Neural cell (in vitro differentiated cells): ENCODE measurements around the gene INTS13. TPM values are rescaled to one million over a fixed set of nuclear protein-coding genes. Genes with fewer than 3 reads are reported as not detected.
"Not testable (repeated sequence)": the region's sequence is repeated elsewhere in the genome, so short reads cannot be mapped to it uniquely, and the experiment has no call there.

Experiments
- H2AFZ ChIP-seq: fragments of 200-600, 300-800 bp; sonication (generic), shearing (Covaris generic); 2 replicates; pipeline ENCODE4 v1.6.0; 2014; ENCODE audit warnings: low read depth, mild to moderate bottlenecking, antibody characterized with exemption, low read length, moderate library complexity
- H3F3A ChIP-seq: fragments of 200-600 bp; shearing (Covaris generic); 2 replicates; pipeline ENCODE4 v1.6.1; 2016; ENCODE audit warnings: mild to moderate bottlenecking, moderate library complexity, mixed read lengths, antibody characterized with exemption, low read length; ENCODE audit not compliant: insufficient read depth, poor library complexity, severe bottlenecking
- H3K27ac ChIP-seq: fragments of 200-600, 300-800 bp; sonication (generic), shearing (Covaris generic); 2 replicates; pipeline ENCODE4 v1.5.1; 2014; ENCODE audit warnings: mild to moderate bottlenecking, low read length, moderate library complexity
- H3K27me3 ChIP-seq: fragments of 300-800, 200-600 bp; sonication (generic), shearing (Covaris generic); 2 replicates; pipeline ENCODE4 v1.6.0; 2014; ENCODE audit warnings: mild to moderate bottlenecking, low read depth, low read length, moderate library complexity; ENCODE audit not compliant: insufficient read depth
- H3K36me3 ChIP-seq: fragments of 300-800, 200-600 bp; sonication (generic), shearing (Covaris generic); 2 replicates; pipeline ENCODE4 v1.5.1; 2014; ENCODE audit warnings: mild to moderate bottlenecking, antibody characterized with exemption, low read length, moderate library complexity; ENCODE audit not compliant: insufficient read depth
- H3K4me2 ChIP-seq: fragments of 300-800, 200-600 bp; sonication (generic), shearing (Covaris generic); 2 replicates; pipeline ENCODE4 v1.6.0; 2014; ENCODE audit warnings: mild to moderate bottlenecking, low read length
- H3K4me3 ChIP-seq: fragments of 300-800, 200-600 bp; sonication (generic), shearing (Covaris generic); 2 replicates; pipeline ENCODE4 v1.5.1; 2014; ENCODE audit warnings: mild to moderate bottlenecking, low read length, moderate library complexity
- H3K79me2 ChIP-seq: fragments of 200-600 bp; shearing (Covaris generic); replicated peaks from 2 replicates; pipeline ENCODE4 v1.6.0; 2014; ENCODE audit warnings: mild to moderate bottlenecking, low read length, moderate library complexity; ENCODE audit not compliant: insufficient read depth
- H3K9ac ChIP-seq: fragments of 300-800, 200-600 bp; sonication (generic), shearing (Covaris generic); 2 replicates; pipeline ENCODE4 v1.6.1; 2016; ENCODE audit warnings: mild to moderate bottlenecking, low read length, mixed read lengths
- H3K9me2 ChIP-seq: fragments of 200-600 bp; shearing (Covaris generic); 2 replicates; pipeline ENCODE4 v1.6.1; 2016; ENCODE audit warnings: mild to moderate bottlenecking, low read length, mixed read lengths; ENCODE audit not compliant: insufficient read depth
- H3K9me3 ChIP-seq: fragments of 200-600, 300-800 bp; sonication (generic), shearing (Covaris generic); 2 replicates; pipeline ENCODE4 v1.6.1; 2016; ENCODE audit warnings: mild to moderate bottlenecking, mixed run types, low read length, moderate library complexity, mixed read lengths
- H4K20me1 ChIP-seq: fragments of 200-600 bp; shearing (Covaris generic); 2 replicates; pipeline ENCODE4 v1.6.1; 2016; ENCODE audit warnings: mild to moderate bottlenecking, mixed run types; ENCODE audit not compliant: insufficient read depth
- EP300 ChIP-seq: fragments of 450-650 bp; conservative IDR thresholded peaks from 2 replicates; pipeline ENCODE4 v1.6.1; 2014; ENCODE audit warnings: antibody characterized with exemption, mild to moderate bottlenecking, moderate library complexity; ENCODE audit not compliant: poor library complexity, severe bottlenecking
- EZH2 ChIP-seq: fragments of 200-600, 300-800 bp; shearing (Covaris generic), sonication (generic); IDR thresholded peaks from 2 replicates; pipeline ENCODE4 v1.6.1; 2014; ENCODE audit warnings: antibody characterized with exemption, low read length, borderline replicate concordance, mild to moderate bottlenecking; ENCODE audit not compliant: insufficient read depth, poor library complexity, severe bottlenecking
- MXI1 ChIP-seq: fragments of 450-650 bp; conservative IDR thresholded peaks from 2 replicates; pipeline ENCODE4 v1.6.1; 2014; ENCODE audit warnings: antibody characterized with exemption, mild to moderate bottlenecking; ENCODE audit not compliant: poor library complexity, severe bottlenecking
- POLR2AphosphoS5 ChIP-seq: IDR thresholded peaks from 2 replicates; pipeline ENCODE4 v1.6.1; 2012
- RAD21 ChIP-seq: fragments of 450-650 bp; conservative IDR thresholded peaks from 2 replicates; pipeline ENCODE4 v1.6.1; 2014; ENCODE audit warnings: antibody characterized with exemption, mild to moderate bottlenecking, moderate library complexity
- REST ChIP-seq: IDR thresholded peaks from 2 replicates; pipeline ENCODE4 v1.6.1; 2012; ENCODE audit warnings: borderline replicate concordance
- SMC3 ChIP-seq: fragments of 450-650 bp; conservative IDR thresholded peaks from 2 replicates; pipeline ENCODE4 v1.6.1; 2014; ENCODE audit warnings: antibody characterized with exemption, mild to moderate bottlenecking, moderate library complexity; ENCODE audit not compliant: poor library complexity
- TAF1 ChIP-seq: IDR thresholded peaks from 2 replicates; pipeline ENCODE4 v1.6.1; 2012; ENCODE audit warnings: low read depth
- polyA plus RNA-seq: library from polyadenylated mRNA; depleted of rRNA; stranded (reverse); fragments of >200 nt; gene quantifications from 2 replicates; pipeline ENCODE4 v1.2.3, GENCODE V29; 2014
- TF ChIP-seq, protein P1 (sequence below): fragments of 450-650 bp; IDR thresholded peaks from 2 replicates; pipeline ENCODE4 v1.5.1; 2014; ENCODE audit warnings: antibody characterized with exemption, mild to moderate bottlenecking, moderate library complexity; ENCODE audit not compliant: poor library complexity, severe bottlenecking

The INTS13 gene
- polyA plus RNA-seq, 1 donor from 2014 or later, result 15.3 TPM

GRCh38 chr12:26906024-26906423 lies 31.8 kb downstream of the INTS13 start:
- Histone ChIP-seq H2AFZ (no peak overlapping the region), H3K9me2 (no peaks in the 10 kb centered on the region), H3K27ac (no peak overlapping the region), H4K20me1 (no peaks in the 10 kb centered on the region), H3K79me2 (no peaks in the 10 kb centered on the region), H3K9me3 (no peaks in the 10 kb centered on the region), H3F3A (no peaks in the 10 kb centered on the region), H3K36me3 (no peaks in the 10 kb centered on the region), H3K27me3 (no peaks in the 10 kb centered on the region), H3K4me2 (no peak overlapping the region), H3K9ac (no peak overlapping the region), H3K4me3 (no peak overlapping the region)
- no peak for TF ChIP-seq SMC3
- TF ChIP-seq, protein P1, sequence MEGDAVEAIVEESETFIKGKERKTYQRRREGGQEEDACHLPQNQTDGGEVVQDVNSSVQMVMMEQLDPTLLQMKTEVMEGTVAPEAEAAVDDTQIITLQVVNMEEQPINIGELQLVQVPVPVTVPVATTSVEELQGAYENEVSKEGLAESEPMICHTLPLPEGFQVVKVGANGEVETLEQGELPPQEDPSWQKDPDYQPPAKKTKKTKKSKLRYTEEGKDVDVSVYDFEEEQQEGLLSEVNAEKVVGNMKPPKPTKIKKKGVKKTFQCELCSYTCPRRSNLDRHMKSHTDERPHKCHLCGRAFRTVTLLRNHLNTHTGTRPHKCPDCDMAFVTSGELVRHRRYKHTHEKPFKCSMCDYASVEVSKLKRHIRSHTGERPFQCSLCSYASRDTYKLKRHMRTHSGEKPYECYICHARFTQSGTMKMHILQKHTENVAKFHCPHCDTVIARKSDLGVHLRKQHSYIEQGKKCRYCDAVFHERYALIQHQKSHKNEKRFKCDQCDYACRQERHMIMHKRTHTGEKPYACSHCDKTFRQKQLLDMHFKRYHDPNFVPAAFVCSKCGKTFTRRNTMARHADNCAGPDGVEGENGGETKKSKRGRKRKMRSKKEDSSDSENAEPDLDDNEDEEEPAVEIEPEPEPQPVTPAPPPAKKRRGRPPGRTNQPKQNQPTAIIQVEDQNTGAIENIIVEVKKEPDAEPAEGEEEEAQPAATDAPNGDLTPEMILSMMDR, result no peak
- no peak for TF ChIP-seq MXI1
- TF ChIP-seq RAD21, result no peak
- no peak for TF ChIP-seq POLR2AphosphoS5
- no peak for TF ChIP-seq EZH2
- TF ChIP-seq TAF1, result no peak
- TF ChIP-seq REST, result no peak
- no peak for TF ChIP-seq EP300

DNA sequence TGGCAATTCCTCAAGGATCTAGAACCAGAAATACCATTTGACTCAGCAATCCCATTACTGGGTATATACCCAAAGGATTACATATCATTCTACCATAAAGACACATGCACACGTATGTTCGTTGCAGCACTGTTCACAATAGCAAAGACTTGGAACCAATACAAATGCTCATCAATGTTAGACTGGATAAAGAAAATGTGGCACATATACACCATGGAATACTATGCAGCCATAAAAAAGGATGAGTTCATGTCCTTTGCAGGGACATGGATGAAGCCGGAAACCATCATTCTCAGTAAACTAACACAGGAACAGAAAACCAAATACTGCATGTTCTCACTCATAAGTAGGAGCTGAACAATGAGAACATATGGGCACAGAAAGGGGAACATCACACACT lies 34.4 kb downstream of the INTS13 start:
- not testable (repeated sequence) for H4K20me1 ChIP-seq, H3K27ac ChIP-seq, H3K9ac ChIP-seq, H2AFZ ChIP-seq, H3K79me2 ChIP-seq, H3K9me3 ChIP-seq, H3K4me3 ChIP-seq, H3F3A ChIP-seq, H3K36me3 ChIP-seq, H3K27me3 ChIP-seq, H3K4me2 ChIP-seq, H3K9me2 ChIP-seq

- no peak overlapping the region for H3K4me2 ChIP-seq
- H3K9me2 ChIP-seq, result no peaks in the 10 kb centered on the region
- H3K9ac ChIP-seq, result no peak overlapping the region
- no peaks in the 10 kb centered on the region for H3K79me2 ChIP-seq
- no peaks in the 10 kb centered on the region for H3K27me3 ChIP-seq
- H3K4me3 ChIP-seq, result no peak overlapping the region
- no peak overlapping the region for H3K27ac ChIP-seq
- no peak for TF ChIP-seq SMC3
- no peak for TF ChIP-seq TAF1
- TF ChIP-seq POLR2AphosphoS5, result no peak
- TF ChIP-seq EZH2, result no peak
- no peak for TF ChIP-seq RAD21
- no peak for TF ChIP-seq REST
- TF ChIP-seq EP300, result no peak
- TF ChIP-seq, protein P1, result no peak
- no peak for TF ChIP-seq MXI1
- no peaks in the 10 kb centered on the region for H4K20me1 ChIP-seq
- H3K36me3 ChIP-seq, result peaks cover 4% of the 10 kb centered on the region
- H3K9me3 ChIP-seq, result no peaks in the 10 kb centered on the region
- H2AFZ ChIP-seq, result no peak overlapping the region
- H3F3A ChIP-seq, result no peaks in the 10 kb centered on the region
Observed at GRCh38 chr12:26896913-26897312, 40.9 kb downstream of the INTS13 start.
